Putamen (tissue), 1 donor: ENCODE measurements around the gene PRDM15.

Experiments
- DNase-seq: peaks from one replicate; pipeline ENCODE4 v3.0.0-alpha.2; 2016; ENCODE audit warnings: low spot score

The PRDM15 gene

DNA sequence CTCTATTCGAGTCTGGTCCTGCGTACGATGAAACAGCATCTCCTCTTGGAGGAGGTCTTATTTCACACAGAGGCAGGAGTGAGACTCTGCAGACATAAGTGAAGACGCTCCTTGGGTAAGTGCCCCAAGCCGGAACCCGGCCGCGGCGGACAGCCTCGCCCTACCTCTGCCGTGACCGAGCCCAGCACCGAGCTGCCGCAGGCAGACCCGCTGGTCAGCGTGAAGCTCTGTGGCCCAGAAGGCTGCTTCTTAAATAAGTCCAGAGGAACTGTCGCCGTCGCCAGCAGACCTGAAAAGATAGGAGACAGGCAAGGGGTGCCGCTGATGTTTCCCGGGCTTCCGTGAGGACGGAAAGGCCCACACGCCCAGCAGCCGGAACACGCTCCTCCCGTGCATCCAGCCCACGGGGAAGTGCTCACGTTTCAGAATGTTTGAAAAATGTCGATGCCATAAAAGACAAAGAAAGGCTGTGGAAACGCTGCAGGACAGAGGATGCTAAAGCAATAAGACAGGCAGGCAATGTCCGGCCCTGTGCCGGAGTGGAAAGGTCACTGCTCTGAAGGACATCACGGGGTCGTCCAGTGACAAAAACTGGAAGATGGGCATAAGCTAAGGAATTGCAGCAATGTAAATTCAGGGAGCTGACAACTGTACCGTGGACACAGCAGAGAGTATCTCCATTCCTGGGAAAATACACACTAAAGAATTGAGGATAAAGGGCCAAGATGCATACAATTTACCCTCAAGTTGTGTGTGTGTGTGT, 28.5 kb upstream of the PRDM15 start:
- DNase-seq: no peak

DNA sequence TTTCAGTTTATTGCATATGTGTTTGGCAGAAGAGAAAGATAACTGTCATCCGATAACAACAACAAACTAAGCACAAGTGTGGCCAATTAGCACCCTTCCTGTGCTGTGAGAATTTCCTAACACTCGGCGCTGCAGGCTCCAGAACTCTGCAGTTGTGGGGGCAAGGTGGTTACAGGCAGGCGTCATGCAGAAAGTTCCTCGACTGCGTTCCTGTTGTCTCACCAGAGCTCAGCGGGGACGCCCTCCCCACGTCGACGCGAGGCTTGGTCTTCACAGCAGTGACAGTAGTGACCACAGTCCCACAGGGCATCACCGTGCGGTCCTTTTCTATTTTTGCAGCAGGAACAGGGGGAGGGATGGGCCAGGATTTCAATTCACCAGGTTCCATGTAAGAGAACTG, 27.6 kb upstream of the PRDM15 start:
- no peak for DNase-seq

DNA sequence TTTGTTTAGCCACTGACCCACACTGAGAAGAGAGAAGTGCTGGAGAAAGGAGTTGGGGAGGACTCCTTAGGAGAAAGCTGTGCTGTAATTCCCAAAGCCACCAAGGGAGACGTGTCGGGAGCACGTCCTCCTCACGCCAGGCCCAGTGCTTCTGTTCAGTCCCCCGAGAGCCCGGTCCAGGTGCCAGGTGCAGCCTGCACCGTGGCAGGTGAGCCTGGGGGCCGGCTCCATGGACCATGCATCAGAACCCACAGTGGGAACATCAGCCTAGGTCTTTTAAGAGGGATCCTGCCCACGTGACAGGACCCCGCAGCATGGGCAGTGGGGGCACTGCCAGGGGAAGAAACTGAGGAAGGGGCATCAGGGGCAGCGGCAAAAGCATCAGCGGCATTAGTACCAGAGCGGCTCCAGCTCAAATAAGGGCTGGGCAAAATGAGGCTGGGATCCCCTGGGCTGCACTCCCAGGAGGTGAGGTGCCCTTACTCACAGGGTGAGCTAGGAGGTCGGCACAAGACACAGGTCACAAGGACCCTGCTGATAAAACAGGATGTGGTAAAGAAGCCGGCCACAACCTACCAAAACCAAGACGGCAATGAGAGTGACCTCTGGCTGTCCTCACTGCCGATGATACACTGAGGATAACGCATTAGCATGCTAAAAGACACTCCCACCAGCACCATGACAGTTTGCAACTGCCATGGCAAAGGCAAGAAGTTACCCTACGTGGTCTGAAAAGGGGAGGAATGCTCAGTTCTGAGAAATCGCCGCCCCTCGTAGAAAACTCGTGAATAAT, 24.6 kb upstream of the PRDM15 start:
- no peak for DNase-seq

DNA sequence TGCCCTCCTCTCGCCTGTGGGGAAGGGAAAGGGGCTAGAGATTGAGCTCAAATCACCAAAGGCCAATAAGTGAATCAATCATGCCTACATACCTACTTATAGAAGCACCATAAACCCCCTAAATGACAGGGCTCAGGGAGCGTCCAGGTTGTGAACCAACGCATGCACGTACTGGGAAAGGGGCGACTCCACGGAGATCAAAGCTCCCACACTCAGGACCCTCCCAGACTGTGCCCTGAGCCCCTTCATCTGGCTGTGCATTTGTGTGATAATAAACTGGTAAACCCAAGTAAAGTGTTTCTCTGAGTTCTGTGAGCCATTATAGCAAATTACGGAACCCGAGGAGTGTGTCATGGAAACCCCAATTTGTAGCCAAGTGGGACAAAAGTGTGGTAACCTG, 23.8 kb upstream of the PRDM15 start:
- no peak for DNase-seq

DNA sequence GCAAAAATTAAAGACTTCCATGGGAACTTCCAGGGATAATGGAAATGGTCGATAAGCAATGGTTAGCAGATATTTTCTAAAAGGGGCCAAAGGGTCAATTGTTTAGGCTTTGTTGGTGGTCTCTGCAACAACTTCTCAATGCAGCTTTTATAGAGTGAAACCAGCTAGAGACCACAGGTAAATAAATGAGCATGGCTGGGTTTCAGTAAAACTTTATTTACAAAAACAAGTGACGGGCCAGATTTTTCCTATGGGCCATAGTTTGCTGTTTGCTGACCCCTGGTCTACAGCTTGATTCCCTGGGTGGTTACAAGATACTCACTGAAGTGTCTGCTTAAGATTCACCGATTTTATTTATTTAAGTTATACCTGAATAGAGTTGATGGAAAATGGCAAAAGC, 22.6 kb upstream of the PRDM15 start:
- no peak for DNase-seq

DNA sequence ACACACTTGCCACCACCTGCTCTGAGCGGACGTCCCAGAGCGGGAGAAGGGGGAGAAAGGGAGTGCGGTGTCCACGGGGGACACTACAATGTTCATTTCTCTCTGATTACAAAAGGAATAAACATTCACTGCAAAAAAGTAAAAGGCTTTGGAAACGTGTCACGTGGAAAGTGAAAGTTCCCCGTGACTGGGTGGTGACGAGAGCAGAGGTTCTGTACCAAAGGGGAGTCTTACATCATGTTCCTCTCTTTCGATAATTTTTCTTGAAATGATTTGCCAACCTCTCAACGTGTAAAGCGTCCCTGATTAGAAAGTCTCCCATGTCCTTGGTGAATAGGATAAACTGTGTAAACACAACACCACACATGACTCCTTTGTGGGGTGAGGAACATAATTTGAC, 22.0 kb upstream of the PRDM15 start:
- no peak for DNase-seq

DNA sequence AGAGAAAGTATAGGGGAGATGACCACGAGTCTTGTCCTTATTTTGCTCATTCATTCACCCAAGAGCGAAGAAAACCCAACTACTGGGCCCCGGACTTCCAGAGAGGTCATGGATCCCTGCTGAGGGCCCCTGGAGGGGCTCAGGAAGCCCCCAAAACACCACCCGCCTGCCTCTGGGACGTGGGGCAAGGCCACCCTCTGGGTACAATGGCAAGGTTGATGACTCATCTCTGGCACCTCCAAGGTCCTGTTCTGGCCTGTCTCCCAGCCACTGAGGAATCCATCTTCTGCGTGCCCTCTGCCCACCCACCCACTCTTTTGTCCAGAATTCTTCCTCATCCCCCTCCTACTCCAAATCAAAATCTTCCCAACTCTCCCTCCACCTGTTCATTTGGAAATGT, 21.3 kb upstream of the PRDM15 start:
- no peak for DNase-seq

DNA sequence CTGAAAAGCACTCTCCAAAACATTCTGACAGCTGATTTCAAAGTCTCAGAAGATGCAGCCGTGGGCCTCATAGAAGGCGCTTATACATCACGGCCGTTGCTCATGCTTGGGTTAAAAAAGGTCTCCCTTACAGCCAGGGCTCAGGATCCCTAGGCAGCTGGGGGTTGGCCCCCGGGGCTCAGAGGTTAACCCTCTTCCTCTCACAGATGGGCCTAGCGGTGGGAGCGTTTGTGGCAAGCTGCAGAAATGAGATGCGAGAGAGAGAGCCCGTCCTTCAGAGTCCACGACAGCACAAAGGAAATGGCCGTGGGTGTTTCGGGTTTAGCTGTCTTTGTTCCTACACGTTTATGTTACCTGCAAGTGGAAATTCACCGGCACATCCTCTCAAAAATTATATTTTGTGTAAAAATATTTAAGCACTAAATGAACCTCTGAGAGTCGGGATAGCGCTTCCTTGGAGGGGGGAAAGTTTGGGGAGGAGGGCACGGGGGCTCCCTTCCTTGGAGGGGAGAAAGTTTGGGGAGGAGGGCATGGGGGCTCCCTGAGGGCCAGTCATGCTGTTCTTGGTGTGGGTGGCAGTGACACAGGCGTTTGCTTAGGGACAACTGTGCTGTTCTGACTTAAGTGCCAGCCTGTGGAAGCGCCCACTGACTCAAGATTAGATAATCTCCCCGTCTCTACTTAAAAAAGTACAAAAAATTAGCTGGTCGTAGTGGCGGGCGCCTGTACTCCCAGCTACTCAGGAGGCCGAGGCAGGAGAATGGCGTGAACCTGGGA, 20.5 kb upstream of the PRDM15 start:
- no peak for DNase-seq

DNA sequence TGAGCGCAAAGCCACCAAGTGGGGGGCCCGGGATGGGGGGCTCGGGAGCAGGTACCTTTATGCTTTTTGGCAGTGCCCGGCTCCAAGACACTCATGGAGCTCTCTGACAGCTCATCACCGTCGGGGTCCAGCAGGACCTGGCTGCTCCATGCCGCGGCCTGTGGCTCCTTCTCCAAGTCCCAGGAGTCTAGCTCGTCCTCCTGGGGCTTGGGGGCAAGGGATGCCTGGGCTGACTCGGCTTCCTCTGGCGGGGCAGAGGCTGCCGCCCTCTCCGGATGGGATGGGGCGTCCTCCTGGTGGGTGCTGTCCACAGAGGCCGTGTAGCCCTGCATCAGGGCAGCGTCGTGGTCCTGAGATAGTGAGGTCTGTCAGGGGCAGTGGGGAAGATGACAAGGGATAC, 19.9 kb upstream of the PRDM15 start:
- no peak for DNase-seq

DNA sequence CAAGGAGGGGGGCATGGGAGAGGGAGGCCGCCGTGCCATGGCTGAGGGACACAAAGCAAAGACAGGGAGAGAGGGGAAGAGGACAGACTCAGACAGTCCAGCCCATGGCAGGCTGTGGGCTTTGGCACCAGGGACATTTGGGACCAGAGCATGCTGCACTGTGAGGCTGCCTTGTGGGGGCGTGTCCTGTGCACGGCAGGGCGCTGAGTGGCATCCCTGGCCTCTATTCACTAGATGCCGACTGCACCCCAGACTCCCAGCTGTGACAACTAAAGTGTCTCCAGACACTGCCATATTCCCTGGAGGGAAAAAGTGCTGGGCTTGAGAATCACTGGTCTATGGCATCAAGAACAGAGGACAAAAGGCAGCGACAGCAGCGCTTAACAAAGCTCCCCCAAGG, 18.6 kb upstream of the PRDM15 start:
- DNase-seq: no peak

DNA sequence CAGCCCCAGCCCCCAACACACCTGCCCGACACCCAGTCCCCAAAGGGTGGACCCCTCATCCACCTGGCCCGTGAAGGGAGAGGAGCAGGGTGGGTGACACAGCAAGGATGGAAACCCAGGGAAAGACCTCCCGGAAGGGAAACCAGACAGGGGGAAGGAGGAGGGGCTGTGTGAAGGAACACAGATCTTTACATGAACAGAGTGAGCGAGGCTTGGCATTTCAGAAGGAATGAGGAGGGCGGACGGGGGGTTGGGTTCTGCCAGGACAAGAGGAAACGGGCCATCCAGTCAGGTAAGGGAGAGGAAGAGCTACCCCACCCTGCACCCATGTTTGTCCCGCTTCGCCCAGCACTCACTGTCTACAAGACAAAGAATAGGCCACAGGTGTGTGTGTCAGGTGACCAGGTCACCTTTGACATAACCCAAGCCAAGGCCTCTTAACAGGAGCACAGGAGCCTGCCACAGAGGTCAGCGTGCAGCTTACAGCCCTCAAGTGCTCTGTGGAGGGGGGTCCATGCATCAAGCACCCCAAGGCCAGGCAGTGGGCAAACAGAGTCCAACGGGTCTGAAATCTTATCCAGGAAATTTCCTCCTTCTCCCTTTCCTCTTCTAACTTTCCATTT, 18.0 kb upstream of the PRDM15 start:
- DNase-seq: no peak

DNA sequence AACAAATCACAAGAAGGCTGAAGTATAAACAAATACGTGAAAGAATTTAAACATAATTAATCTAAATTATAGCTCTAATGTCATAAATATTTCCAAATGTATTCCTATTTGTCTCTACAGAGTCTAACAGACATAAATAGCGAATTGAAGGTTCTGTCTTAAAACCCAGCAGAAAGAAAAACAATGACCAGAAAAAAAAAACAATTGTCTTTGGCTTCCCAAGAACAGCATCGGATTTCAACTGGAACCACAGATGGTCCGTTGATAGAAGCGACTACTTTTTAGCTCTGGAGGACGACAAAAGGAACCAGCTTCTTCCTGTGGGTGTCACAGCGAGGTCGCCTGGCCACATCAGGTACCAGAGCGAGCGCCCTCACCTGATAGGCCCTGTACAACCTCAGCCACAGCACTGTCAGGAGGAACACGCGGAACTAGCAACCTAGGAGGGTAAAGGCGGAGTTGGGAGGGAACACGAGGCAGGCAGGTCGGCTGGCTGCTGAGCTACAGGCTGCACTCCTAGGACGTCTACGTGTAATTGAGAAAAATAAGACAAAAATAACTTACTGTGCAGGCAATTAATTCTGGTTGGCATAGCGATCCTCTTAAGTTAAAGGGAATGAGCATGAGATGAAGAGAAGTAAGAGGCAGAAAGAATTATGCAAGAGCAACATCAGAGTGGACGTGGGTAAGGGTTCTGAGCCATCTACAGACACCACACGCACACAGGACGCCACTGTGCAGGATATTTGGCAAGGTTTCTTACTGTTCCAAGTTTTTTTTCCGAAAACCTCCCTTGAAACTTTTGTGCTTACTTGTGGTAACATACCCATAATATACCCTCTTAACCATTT, 16.7 kb upstream of the PRDM15 start:
- no peak for DNase-seq

DNA sequence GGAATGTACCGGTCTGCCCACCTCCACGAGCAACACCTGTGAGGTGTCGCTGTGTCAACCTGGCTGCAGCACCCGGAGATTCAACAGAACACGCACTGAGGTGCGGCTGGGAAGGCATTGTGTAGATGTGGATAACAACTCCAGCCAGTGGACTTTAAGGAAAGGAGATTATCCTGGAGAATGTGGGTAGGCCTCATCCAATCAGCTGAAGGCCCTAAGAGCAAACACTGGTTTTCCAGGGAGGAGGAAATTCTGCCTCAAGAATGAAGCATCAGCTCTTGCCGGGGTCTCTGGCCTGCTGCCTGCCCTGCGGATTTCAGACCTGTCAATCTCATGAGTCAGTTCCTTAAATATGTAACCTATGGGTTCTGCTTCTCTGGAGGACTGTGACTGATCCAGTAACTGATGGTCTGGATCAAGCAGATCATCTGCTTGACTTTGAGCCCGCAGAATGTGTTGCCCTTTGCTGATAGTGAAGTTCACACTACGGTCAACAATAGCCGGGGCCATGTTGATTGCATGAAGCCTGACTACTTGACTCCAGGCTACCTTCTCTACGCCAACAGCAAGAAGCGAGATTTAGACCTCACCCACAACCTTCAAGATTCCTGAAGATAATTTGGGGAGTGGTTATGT, 15.9 kb upstream of the PRDM15 start:
- no peak for DNase-seq

DNA sequence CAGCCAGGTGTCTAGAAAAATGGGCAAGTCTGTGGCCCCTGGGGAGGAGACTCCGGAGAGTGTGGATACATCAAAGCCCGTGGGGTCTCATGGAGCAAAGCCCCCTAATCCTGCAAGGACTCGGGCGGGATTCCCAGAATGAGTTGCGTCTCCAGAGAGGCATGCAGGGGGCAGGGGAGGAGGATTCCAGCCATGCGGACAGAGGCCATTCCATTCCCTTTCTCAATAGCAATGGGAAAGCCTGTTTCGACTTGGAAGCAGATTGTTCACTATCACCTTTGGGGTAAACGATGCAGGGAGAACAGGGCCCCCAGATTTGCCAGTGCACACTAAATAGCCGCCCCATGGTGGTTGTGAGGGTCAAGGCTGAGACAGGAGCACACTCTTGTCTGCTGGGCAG, 15.4 kb upstream of the PRDM15 start:
- DNase-seq: no peak

DNA sequence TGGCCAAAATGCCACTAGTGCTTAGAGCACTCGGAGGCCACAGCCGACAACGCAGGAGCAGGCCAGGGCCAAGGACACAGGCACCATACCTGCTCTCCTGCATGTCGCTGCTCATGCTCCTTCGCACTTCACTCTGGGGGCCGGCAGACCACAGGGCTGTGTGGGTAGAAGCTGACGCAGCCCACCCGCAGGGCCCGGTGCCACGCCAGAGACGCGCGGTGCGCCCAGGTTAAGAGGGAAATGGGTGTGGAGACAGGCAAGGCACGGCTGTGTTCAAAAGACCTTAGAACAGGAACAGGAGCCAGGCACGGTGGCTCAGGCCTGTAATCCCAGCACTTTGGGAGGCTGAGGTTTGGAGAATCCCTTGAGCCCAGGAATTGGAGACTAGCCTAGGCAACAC, 13.6 kb upstream of the PRDM15 start:
- DNase-seq: no peak

DNA sequence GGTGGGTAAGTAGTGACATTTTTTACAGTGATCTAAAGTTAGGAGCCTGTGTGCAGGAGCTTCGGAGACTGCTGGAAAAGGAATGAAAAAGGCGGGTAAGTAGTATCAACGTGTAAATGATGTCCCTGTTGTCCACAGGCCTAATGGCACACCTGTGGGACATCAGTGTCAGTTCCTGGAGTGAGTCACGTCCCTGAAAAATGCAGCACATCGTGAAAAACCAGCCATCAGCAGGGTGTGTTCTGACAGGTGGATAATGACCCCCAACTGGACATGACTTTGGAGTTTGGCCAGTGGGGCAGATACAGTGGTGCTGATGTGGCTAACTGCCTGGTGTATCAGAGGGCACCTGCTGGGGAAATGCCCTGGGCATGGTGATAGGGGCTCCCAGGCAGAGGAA, 12.0 kb upstream of the PRDM15 start:
- no peak for DNase-seq

DNA sequence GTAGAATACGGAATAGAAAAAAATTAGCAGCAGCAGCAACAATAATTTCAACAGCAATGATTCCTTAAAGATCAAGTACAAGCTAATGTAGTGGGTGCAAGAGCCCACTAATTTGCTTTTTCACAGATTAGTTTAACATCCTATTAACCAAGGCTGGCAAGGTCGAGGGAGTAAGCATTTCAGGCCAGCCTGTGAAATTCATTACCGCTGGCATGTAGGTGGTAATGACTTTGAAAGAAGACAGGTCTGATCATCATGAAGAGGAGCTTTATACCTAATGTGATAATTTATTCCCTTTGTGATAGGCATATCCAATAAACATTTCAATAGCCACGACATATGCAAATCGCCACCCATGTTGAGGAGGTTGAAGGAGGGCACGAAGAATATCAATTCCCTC, 11.2 kb upstream of the PRDM15 start:
- DNase-seq: no peak

DNA sequence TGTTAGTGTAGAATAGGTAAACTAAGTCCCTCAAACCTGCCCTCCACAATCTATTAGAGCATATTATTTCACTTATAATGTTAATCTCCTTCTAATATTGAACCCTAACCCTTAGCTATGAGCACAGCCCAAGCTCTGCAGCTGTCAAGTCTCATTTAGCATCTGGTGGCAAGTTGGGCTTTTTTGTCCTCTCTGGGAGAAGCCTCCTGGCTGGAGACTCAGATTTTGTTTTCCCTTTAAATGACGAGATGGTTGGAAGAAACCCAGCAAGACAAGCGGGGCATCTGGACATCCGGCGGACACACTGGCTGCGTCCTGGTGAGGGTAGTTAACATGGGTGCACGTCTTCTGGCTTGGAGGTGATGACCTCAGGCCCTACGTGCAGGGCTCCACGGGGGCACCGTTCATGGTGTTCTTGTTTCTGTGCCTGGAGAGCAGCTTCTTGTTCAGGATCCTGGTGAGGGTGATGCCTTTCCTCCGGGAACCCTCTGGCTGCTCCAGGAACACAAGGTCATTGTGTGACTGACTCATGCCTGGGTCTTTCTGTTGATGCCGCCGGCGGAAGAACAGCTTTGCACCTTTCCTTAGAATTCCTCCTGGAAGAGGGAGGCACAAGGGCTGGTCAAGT, 9.7 kb upstream of the PRDM15 start:
- DNase-seq: no peak

DNA sequence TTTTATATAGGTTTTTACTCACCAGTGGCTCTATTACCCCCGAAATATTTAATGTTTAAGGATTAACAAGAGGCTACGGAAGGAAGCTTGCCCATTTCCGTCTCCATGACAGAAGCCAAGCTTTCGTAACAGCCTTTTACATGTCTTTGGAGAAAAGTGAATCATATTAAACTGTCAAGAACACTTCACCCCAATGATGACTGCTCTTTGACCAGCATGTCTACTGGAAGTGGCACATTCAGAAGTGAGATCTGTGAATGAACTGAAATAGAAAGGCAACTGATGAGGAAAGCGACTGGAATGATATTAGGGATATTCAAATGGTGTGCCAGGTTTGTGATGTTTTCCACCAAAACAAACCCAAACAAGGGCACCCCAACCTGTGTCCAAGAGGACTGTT, 8.5 kb upstream of the PRDM15 start:
- DNase-seq: no peak

DNA sequence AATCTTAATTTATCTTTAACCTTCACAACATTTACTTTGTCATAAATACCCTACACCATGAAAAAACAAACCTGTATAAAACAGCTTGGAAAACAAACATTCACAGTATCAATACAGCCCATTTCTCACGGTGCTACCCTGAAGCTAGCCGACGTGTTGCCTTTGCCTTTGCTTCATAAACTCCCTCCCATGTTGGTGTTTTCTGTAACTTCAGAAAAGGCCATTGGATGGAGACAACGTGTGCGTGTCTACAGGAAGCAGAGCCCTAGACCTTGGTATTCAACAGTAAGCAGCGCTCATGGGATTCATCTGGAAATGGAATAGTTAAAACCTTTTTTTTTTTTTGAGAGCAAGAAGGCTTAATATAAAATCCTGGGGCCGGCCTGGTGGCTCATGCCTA, 7.2 kb upstream of the PRDM15 start:
- no peak for DNase-seq
